SK-N-DZ (cell line): ENCODE results near the gene LRRC27.

Source experiments
- DNase-seq: peaks from one replicate; pipeline ENCODE4 v3.0.0-alpha.2; 2015; ENCODE audit warnings: low spot score

LRRC27 gene

DNA sequence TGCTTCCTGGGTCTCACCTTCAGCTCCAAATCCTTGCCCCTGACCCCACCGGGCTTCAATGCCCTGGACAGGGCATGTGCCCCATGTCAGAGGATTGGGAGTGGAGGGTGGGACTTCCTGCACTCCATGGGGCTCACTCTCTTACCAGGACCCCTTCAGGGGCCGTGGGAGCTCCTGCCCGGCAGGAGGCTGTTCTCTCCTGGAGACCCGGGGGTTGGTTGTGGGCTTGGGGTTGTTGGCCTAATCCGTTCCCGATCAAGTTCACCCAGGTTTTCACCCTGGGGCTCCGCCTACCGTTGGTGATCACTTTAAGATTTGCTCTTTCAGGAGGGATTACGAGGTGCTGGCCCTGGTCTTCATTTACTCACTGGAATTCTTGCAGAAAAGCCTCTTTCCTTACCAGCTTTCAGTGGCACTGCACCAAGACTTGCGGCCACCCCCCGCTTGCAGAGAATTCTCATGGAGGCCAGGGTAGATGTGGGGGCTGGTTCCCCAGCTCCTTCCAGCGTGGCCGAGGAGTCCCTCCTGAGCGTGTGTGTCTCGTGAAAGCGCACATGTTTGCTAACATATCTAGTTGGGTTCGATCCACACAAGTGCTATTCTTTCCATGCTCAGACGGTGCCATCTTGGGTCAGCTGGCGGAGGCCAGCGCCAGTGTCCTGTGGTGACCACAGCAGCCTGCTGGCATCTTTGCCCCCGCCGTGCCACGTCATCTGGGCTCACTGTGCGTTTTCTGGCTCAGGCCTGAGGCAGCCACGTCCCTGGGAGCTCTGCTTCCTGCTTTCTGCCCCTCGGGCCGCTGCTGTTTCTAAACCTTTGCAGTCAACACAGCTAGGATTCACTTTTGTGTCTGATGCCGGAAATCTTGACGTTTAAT, 80.6 kb downstream of the LRRC27 start:
- DNase-seq = no peak

DNA sequence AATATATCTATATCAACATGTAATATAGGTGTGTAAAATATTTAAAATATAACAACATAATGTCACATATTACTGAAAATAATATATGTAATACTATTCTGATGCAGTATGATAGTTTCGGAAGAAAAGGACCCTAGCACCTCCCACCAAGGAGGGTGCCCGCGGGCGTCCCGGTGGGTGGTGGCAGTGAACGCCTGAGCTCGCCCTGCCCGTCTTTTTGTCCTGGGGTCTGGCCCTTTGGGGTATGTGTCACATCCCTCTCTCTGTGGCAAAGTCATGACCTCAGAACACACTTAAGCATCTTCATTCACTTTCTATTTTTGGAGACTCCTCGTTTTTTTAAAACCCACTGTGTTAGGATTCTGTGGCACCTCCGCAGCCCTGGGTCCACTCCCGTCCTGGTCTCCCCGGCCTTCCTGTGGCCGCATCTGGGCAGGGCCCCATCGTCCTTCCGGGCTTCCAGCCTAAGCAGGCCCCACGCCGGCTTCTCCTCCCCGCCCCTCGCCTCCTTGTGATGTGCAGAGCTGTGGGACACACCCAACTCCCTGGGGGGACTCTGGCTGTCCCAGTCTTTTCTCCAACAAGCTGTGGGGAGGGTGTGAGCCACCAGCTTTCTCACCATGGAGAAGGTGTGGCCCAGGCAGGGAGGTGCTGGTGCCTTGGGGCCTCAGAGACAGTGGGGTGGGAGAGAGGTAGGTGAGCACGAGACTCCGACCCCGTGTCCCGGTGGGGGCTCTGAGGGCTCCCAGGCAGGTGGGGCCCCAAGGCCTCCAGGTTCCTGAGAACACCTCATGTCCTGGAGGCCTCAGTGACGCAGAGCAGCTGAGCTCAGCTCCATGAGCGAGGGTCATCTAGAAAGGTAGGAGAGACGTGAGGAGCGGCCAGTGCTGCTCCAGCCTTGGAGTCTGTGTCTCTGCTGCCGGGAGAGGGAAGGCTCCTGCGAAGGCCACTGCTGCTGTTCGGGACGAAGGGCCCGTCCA, 81.5 kb downstream of the LRRC27 start:
- DNase-seq = no peak

- DNase-seq = no peak
These were observed 82.5 kb downstream of the LRRC27 start for GRCh38 chr10:132414402-132415016.

DNA sequence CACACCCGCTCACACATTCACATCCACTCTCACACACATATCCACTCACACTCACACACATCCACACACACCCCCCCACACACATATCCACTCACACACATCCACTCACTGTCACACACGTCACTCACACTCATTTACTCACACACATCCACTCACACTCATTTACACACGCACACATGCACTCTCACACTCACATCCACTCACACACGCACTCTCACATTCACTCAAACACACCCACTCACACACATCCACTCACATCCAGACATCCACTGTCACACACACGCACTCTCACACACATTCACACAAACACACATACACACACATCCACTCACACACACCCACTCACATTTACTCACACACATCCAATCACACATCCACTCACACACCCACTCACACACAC, 83.3 kb downstream of the LRRC27 start:
- DNase-seq = no peak

DNA sequence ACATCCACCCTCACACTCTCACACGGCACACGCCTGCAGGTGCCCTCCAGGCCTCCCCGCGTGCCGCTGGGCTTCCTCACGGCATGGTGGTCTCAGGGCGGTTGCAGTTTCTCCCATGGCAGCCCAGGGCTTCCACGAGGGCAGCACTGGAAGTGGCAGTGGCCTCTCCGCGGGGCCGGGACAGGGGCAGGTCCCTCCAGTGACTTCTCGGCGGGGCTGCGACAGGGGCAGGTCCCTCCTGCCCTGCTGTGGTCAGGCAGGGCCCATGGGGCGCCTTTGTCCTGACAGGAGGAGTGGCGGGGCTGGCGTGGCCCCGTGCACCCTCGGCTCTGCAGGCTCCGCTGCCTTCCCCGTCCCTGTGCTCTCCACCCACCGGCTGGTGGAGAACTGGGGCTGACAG, 84.0 kb downstream of the LRRC27 start:
- no peak for DNase-seq

DNA sequence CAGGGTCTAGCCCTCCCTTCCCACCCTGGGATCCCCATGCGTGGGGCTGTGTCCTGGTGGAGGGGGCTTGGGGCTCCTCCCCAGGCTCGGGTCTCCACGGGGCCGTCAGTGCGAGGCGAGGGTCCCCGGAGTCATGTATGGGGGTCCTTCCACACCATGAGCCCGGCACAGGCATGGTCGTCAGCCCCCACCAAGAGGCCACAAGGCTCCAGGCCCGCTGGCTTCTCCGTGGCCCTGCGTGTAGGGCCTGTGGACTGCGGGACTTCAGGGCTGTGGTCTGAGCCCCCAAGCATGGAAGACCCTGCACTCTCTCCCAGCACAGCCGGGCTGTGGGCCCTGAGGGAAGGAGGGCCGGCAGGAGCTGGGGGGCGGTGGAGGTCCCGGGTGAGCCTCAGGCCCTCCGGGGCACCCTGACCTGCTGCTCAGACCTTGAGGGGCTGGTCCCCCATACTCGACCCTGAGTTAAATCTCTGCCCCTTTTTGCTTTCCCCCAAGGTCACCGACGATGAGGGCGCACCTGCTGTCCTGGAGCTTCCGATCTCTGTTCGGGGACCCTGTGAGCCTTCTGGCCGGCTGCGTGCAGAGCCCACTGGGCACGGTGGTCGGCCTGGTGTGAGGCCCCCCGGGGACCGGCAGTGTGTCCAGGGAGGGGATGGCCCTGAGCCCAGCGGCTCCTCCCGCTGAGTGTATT, 84.7 kb downstream of the LRRC27 start:
- DNase-seq = no peak

DNA sequence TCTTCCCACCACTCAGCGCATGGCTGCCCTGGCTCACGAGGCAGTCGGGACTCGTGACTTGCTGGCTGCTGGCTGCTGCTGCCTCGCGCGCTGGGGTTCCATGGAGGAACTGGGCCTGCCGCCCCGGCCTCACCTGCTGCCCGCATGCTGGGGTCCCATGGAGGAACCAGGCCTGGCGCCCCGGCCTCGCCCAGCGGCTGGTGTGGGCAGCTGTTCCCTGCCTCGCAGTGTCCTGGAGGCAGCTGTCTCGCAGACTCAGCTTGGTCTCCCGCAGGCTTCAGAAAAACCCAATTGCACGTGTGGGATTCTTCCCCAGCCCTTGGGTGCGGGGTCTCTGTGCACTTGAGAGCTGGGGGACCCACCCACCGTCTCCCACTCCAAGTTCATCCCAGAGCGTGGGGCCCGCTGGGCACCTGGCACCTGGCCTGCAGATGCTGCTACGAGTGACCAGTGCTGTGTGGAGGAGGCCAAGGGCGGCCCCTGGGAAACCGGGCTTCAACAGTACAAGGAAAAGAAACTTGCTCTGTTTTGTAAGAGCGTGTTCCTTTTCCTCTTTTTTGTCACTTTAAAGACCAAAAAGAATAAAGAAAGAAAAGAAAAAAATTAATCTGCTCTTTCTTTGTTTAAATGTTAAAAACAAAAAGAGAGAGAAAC, 85.4 kb downstream of the LRRC27 start:
- no peak for DNase-seq

- DNase-seq = no peak
These were observed 86.0 kb downstream of the LRRC27 start for GRCh38 chr10:132417957-132418441.

GRCh38 chr10:132418527-132419416, 86.8 kb downstream of the LRRC27 start:
- peak; percentile 71 for DNase-seq

DNA sequence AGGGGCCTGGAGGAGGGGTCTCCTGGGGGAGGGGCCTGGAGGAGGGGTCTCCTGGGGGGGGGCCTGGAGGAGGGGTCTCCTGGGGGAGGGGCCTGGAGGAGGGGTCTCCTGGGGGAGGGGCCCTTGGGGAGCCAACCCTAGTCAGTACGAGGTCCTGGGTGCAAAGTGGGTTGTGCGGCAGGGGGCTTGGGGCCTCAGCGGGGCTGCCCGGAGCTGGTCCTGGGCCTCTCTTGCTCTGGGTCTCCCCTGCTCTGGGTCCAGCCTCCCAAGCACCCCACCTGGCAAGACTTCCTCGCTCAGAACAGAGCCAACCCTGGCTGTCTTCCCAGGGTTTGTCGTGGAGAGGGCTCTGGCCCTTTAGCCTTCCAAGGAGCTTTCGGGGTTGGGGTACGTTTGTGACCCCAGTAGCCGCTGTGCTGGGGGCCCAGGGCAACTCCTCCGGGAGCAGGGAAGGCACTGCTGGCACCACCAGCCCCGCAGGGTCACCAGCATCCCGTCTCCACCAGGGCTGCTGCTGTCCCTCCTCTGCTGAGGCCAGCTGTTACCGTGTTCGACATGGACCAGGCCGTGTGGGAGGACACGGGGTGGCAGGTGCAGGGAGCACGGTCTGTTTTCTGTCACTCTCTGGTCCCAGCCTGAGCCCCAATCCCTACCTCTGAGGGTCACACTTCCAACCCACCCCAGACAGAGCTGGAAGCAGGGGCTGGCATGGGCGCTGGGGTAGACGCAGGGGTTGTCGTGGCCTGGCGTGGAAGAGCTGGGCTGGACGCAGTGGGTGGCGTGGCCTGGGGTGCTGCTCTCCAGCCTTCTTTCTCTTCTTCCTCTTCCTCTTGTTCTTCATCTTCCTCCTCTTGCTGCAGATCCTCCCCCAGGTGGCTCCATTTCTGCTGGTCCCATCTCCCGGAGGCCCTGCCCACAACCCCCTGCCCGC, 87.8 kb downstream of the LRRC27 start:
- peak; percentile 52 for DNase-seq

DNA sequence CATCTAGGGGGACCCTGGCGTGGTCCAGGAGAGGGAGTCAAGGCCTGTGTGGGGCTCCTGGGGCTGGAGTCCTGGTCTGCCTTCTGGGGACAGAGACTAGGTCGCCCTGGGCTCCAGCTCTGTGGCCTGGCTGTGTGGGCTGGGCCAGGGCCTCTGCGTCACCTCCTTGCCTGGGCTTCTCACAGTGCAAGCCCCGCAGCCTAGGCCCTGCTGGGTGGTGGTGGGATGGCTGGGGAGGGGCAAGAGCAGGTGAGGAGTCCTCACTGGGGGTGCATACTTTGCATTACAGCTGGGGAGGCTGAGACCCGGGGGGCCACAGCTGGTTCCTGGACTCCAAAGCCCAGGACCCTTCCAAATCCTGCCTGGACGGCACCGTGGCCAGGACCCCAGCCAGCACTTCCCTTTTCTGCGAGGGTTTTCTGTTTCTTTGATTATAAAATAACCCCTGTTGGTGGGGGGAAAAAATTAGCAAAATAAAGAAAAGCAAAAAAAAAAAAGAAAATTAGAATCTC, 88.5 kb downstream of the LRRC27 start:
- DNase-seq = peak; percentile 38

- DNase-seq = peak; percentile 48
These were observed 89.2 kb downstream of the LRRC27 start for GRCh38 chr10:132420981-132421846.

DNA sequence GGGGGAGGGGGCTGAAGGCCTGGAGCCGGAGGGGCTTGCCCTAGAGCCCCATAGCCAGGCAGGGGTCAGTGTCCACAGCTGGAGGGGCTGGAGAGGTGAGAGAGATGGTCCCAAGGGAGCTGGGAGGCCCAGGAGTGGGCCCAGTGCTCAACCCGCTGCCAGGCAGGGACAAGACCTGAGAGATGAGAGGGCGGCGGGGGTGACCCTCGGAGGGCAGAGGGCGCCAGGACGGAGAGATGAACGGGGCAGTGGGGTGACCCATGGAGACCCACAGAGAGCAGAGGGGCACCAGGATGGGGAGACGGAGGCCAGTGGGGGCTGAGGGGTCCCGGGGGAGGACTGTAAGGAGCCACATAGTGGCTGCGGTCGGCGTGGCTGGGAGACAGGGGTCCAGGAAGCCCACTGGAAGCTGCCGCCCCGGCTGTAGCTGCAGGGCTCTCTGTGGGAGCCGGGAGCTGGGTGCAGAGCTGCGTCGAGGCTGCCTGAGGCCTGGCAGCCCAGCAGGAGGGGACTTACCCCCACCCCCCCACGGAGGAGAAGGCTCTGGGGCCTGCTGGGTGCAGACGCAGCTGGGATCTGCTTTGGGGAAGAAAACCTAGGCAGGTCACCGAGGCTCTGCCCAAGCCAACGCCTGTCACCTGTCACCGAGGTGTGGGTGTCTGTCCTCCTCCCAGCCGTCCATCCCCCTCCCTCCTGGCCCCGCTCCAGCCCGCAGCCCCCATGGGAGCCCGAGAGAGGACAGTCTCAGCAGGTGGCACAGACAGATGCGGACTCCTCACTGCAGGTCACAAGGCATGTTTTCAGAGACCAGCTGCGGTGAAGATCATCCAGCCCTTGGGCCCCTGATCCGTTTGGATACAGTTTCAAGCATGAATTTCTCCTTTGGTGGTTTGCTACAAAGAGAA, 90.1 kb downstream of the LRRC27 start:
- DNase-seq = peak; percentile 47

- peak; percentile 49 for DNase-seq
These were observed 91.2 kb downstream of the LRRC27 start for GRCh38 chr10:132422903-132423825.
